ENCODE data around the gene NODAL.

The NODAL gene

GRCh38 chr10:70480239-70480861, 38.9 kb upstream of the NODAL start:
- no peak for TF ChIP-seq CTCF (IDR thresholded peaks at IDR 0.05; ENCODE audit: insufficient read depth, low read length, poor library complexity, severe bottlenecking)
- TF ChIP-seq EZH2phosphoT487 (conservative IDR thresholded peaks at IDR 0.05; ENCODE audit: low read length), result no peak
- Histone ChIP-seq H3K4me3 (ENCODE audit: insufficient read depth, low read length, poor library complexity, severe bottlenecking) (peak overlapping the region; percentile 80), H3K27me3 (ENCODE audit: low read length) (no peaks in the 10 kb centered on the region), H2AFZ (ENCODE audit: low read depth, low read length, severe bottlenecking) (no peak overlapping the region), H4K20me1 (ENCODE audit: low read depth, low read length) (no peaks in the 10 kb centered on the region), H3K9ac (ENCODE audit: low read length) (peak overlapping the region; percentile 91), H3K4me2 (ENCODE audit: low read depth, low read length, poor library complexity, severe bottlenecking) (peak overlapping the region; percentile 95), H3K27ac (ENCODE audit: low read depth, low read length) (peak overlapping the region; percentile 96), H3F3A (ENCODE audit: insufficient read depth) (peaks cover 56% of the 10 kb centered on the region), H3K36me3 (ENCODE audit: low read length) (no peaks in the 10 kb centered on the region; the same call in 1 of the 2 replicates), H3K9me3 (ENCODE audit: insufficient read depth, low read length) (no peaks in the 10 kb centered on the region), H3K79me2 (ENCODE audit: insufficient read depth, low read length) (peaks cover 50% of the 10 kb centered on the region), H3K9me2 (replicated peaks; ENCODE audit: insufficient read depth, low read length) (no peaks in the 10 kb centered on the region)

- TF ChIP-seq EZH2phosphoT487 (conservative IDR thresholded peaks at IDR 0.05; ENCODE audit: low read length) (no peak), CTCF (IDR thresholded peaks at IDR 0.05; ENCODE audit: insufficient read depth, low read length, poor library complexity, severe bottlenecking) (no peak)
- Histone ChIP-seq H4K20me1 (ENCODE audit: low read depth, low read length) (no peaks in the 10 kb centered on the region), H3K79me2 (ENCODE audit: insufficient read depth, low read length) (peaks cover 47% of the 10 kb centered on the region), H3K4me3 (ENCODE audit: insufficient read depth, low read length, poor library complexity, severe bottlenecking) (peak overlapping the region; percentile 80), H3F3A (ENCODE audit: insufficient read depth) (peaks cover 55% of the 10 kb centered on the region), H3K27ac (ENCODE audit: low read depth, low read length) (peak overlapping the region; percentile 96), H2AFZ (ENCODE audit: low read depth, low read length, severe bottlenecking) (no peak overlapping the region), H3K9ac (ENCODE audit: low read length) (peak overlapping the region; percentile 91), H3K27me3 (ENCODE audit: low read length) (no peaks in the 10 kb centered on the region), H3K9me3 (ENCODE audit: insufficient read depth, low read length) (no peaks in the 10 kb centered on the region), H3K9me2 (replicated peaks; ENCODE audit: insufficient read depth, low read length) (no peaks in the 10 kb centered on the region), H3K36me3 (ENCODE audit: low read length) (no peaks in the 10 kb centered on the region; the same call in 1 of the 2 replicates), H3K4me2 (ENCODE audit: low read depth, low read length, poor library complexity, severe bottlenecking) (peak overlapping the region; percentile 95)
Observed at GRCh38 chr10:70479626-70480238, 38.3 kb upstream of the NODAL start.

GRCh38 chr10:70479165-70479581, 37.7 kb upstream of the NODAL start:
- H3F3A ChIP-seq (ENCODE audit: insufficient read depth), result peaks cover 53% of the 10 kb centered on the region
- no peaks in the 10 kb centered on the region for H3K36me3 ChIP-seq (ENCODE audit: low read length)
- H3K79me2 ChIP-seq (ENCODE audit: insufficient read depth, low read length), result peaks cover 47% of the 10 kb centered on the region
- peak overlapping the region; percentile 91 for H3K9ac ChIP-seq (ENCODE audit: low read length)
- peak overlapping the region; percentile 95 for H3K4me2 ChIP-seq (ENCODE audit: low read depth, low read length, poor library complexity, severe bottlenecking)
- H3K9me2 ChIP-seq (replicated peaks; ENCODE audit: insufficient read depth, low read length), result no peaks in the 10 kb centered on the region
- no peaks in the 10 kb centered on the region for H4K20me1 ChIP-seq (ENCODE audit: low read depth, low read length)
- H3K27me3 ChIP-seq (ENCODE audit: low read length), result no peaks in the 10 kb centered on the region
- TF ChIP-seq CTCF (IDR thresholded peaks at IDR 0.05; ENCODE audit: insufficient read depth, low read length, poor library complexity, severe bottlenecking) (peak; percentile 46), EZH2phosphoT487 (conservative IDR thresholded peaks at IDR 0.05; ENCODE audit: low read length) (no peak)
- no peaks in the 10 kb centered on the region for H3K9me3 ChIP-seq (ENCODE audit: insufficient read depth, low read length)
- no peak overlapping the region for H2AFZ ChIP-seq (ENCODE audit: low read depth, low read length, severe bottlenecking)
- H3K4me3 ChIP-seq (ENCODE audit: insufficient read depth, low read length, poor library complexity, severe bottlenecking), result peak overlapping the region; percentile 80
- peak overlapping the region; percentile 96 for H3K27ac ChIP-seq (ENCODE audit: low read depth, low read length)

All from SU-DHL-6 (cell line).